OCI-LY3 (cell line): ENCODE results near the gene COL6A6.

Source experiments
- CTCF ChIP-seq: fragments of 200-600, 300-600 bp; sonication (generic); IDR thresholded peaks from 2 replicates; pipeline ENCODE4 v1.5.1; 2014; ENCODE audit warnings: antibody characterized with exemption, low read length, low read depth
- EZH2phosphoT487 ChIP-seq: fragments of 200-600 bp; shearing (Covaris generic); IDR thresholded peaks from 2 replicates; pipeline ENCODE4 v1.6.1; 2018; ENCODE audit warnings: antibody characterized with exemption, mixed run types, low read depth

- TF ChIP-seq CTCF (no peak), EZH2phosphoT487 (no peak)
Observed at GRCh38 chr3:130565224-130565623, 48.2 kb downstream of the COL6A6 start.
